Ovary (tissue), 9 donors: ENCODE results near the gene LRCH3. TPM values are rescaled to one million over a fixed set of nuclear protein-coding genes. Genes with fewer than 3 reads are reported as not detected.

Source experiments
- DNase-seq, 5 donors: peaks; one replicate each; pipeline ENCODE4 v3.0.0-alpha.2; 2019 to 2020
- H3K27ac ChIP-seq, 2 donors: fragments of 200-600 bp; one replicate each; pipeline versions ENCODE4 v1.5.1 to v1.8.0; 2019 to 2022
- H3K27me3 ChIP-seq: fragments of 200-600 bp; one replicate; pipeline ENCODE4 v1.8.0; 2022
- H3K36me3 ChIP-seq: fragments of 200-600 bp; sonication (generic); one replicate; pipeline ENCODE4 v1.5.1; 2019
- H3K4me1 ChIP-seq: one replicate; pipeline ENCODE4 v1.8.1; 2013; ENCODE audit warnings: mild to moderate bottlenecking, moderate library complexity; ENCODE audit not compliant: insufficient read depth
- H3K4me3 ChIP-seq: fragments of 200-600 bp; sonication (generic); one replicate; pipeline ENCODE4 v1.5.1; 2017
- H3K9me3 ChIP-seq, 2 donors: fragments of 200-600 bp in 1 of 2; sonication (generic) in 1 of 2; one replicate each; pipeline versions ENCODE4 v1.5.1 to v1.8.1; 2013 to 2019; ENCODE audit warnings: mild to moderate bottlenecking in 1 of 2, moderate library complexity in 1 of 2
- EP300 ChIP-seq: sonication (generic); formaldehyde crosslinking; IDR thresholded peaks from one replicate; pipeline ENCODE4 v1.6.1; 2017; ENCODE audit warnings: antibody characterized with exemption
- POLR2A ChIP-seq: fragments of 450-650 bp; IDR thresholded peaks from one replicate; pipeline ENCODE4 v1.6.1; 2017; ENCODE audit warnings: antibody characterized with exemption, mild to moderate bottlenecking, moderate library complexity
- WGBS, 3 donors: extraction: QIAGEN DNeasy Blood & Tissue Kit in 1 of 3; methylation state at CpG; one replicate each; pipeline versions ENCODE4 v1.1.5 to v1.1.7; 2013 to 2017; 5-methylcytosine and 5-hydroxymethylcytosine counted together
- intact Hi-C, 4 donors: fragments of 100-400 bp; cut with DNase I; formaldehyde crosslinking; loops; one replicate each; pipeline versions ENCODE4 v1.11.0 to v1.15.1; 2022 to 2023
- polyA plus RNA-seq, 2 donors: library from polyadenylated mRNA; stranded (reverse); fragments of 200-250 nt in 1 of 2; fragments of 350-450 nt in 1 of 2; fragmentation: Illumina TruSeq in 1 of 2; extraction: RNeasy Lipid Tissue Mini Kit (QIAGEN cat#74804) in 1 of 2; gene quantifications; one replicate each; pipeline ENCODE4 v1.2.3, GENCODE V29; 2013 to 2014
- total RNA-seq, 7 donors: library from RNA; depleted of rRNA in 2 of 7; stranded (reverse); fragments of >200 nt in 2 of 7; fragmentation: NEBNext Ultra II Directional in 3 of 7; extraction: Animal tissue kit (Norgen Biotek cat#: 25700) in 3 of 7; gene quantifications; one replicate each; pipeline versions ENCODE4 v1.1.0 to v1.2.4, GENCODE V29; 2016 to 2023
- TF ChIP-seq, protein P1 (sequence below), 3 donors: fragments of 450-650 bp in 2 of 3; fragments of 200-600 bp in 1 of 3; IDR thresholded peaks; one replicate each; pipeline versions ENCODE4 v1.5.1 to v1.8.0; 2016 to 2022; ENCODE audit warnings: antibody characterized with exemption in 3 of 3, mild to moderate bottlenecking in 1 of 3
- donor health status: DM: no; HTN: no; CAD: no; lungs with moderate emphysema.
- donor health status: DM: no; HTN: no; CAD: no.
- donor health status: Bipolar disorder and iron deficiency.
- donor health status: DM: yes; HTN: yes; CAD: no.
- donor health status: DM: no; HTN: no; CAD: no.
- donor health status: DM: yes; HTN: yes; CAD: no.

The LRCH3 gene
- total and polyA plus RNA-seq, 9 donors: 20.9 to 192 (median 61.6) TPM

DNA sequence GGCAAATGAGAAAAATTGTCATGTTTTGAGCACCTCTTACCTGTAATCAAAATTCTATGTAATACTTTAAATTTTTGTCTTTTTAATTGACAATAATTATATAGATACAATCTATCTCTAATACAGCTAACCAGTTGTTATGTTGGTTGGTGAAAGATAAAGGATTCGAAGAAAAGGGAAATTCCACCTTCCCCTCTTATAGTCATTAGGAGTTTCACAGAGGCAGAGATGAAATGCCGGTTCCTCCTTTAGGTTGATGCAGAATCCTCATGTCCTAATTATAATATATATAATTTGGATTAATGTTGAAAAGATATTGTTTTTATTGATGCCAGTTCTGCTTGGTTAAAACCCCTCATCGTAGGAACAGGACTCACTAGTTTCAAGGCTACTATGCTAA lies 67.1 kb downstream of the LRCH3 start:
- Histone ChIP-seq H3K4me1 (peaks cover 3% of the 10 kb centered on the region), H3K27ac (no peak overlapping the region), H3K9me3 (no peaks in the 10 kb centered on the region), H3K27me3 (no peaks in the 10 kb centered on the region), H3K4me3 (no peak overlapping the region), H3K36me3 (no peaks in the 10 kb centered on the region)
- intact Hi-C loops: no loop called here
- no peak for DNase-seq
- 89 to 93% (median 93%) methylated on average over 3 of the region's 3 CpGs for WGBS, 3 donors
- no peak for TF ChIP-seq EP300
- TF ChIP-seq POLR2A: no peak
- TF ChIP-seq, protein P1, sequence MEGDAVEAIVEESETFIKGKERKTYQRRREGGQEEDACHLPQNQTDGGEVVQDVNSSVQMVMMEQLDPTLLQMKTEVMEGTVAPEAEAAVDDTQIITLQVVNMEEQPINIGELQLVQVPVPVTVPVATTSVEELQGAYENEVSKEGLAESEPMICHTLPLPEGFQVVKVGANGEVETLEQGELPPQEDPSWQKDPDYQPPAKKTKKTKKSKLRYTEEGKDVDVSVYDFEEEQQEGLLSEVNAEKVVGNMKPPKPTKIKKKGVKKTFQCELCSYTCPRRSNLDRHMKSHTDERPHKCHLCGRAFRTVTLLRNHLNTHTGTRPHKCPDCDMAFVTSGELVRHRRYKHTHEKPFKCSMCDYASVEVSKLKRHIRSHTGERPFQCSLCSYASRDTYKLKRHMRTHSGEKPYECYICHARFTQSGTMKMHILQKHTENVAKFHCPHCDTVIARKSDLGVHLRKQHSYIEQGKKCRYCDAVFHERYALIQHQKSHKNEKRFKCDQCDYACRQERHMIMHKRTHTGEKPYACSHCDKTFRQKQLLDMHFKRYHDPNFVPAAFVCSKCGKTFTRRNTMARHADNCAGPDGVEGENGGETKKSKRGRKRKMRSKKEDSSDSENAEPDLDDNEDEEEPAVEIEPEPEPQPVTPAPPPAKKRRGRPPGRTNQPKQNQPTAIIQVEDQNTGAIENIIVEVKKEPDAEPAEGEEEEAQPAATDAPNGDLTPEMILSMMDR (IDR thresholded peaks at IDR 0.05): no peak

DNA sequence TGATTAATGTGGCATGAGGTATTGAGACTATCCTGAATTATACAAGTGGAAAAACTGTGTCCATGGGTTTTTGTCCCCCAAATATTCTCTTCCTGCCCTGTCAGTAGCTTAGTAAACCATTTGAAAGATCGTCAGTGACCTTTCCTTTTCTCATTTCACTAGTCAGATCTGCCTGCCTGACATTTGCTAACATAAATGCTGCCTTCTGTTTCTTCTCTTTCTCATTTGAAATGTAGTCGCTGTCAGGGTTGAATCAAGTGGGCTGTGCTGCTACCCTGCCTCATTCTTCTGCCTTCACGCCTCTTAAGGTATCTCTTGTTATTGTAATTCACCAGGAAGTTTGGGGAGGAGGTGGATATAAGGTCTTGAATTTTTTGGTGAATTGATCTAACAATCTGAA lies 67.5 kb downstream of the LRCH3 start:
- H3K36me3 ChIP-seq: no peaks in the 10 kb centered on the region
- no peak overlapping the region for H3K27ac ChIP-seq
- no peaks in the 10 kb centered on the region for H3K9me3 ChIP-seq
- no peak for TF ChIP-seq POLR2A
- no peak for TF ChIP-seq EP300
- TF ChIP-seq, protein P1 (IDR thresholded peaks at IDR 0.05): no peak
- DNase-seq: no peak
- H3K27me3 ChIP-seq: no peaks in the 10 kb centered on the region
- intact Hi-C loops: no loop called here
- H3K4me1 ChIP-seq: peaks cover 3% of the 10 kb centered on the region
- 82 to 90% (median 90%) methylated on average over 3 of the region's 3 CpGs for WGBS, 3 donors
- H3K4me3 ChIP-seq: no peak overlapping the region

DNA sequence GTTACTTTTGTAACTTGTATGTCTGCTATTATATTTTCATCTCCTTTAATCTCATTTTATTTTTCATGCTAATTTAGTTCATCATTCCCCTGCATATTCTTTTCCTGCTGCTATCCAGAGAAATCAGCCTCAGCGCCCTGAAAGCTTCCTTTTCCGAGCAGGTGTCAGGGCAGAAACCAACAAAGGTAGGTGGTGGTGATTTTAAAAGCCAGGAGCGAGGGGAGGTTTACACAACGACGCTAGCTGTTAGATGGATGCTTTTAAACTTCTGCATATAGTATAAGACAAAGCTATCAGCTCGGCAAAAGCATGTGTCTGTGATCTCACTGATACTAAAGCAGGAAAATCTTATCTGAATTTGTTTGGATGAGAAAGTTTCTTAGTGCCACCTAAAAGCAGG lies 75.0 kb downstream of the LRCH3 start:
- Histone ChIP-seq H3K36me3 (no peaks in the 10 kb centered on the region), H3K27me3 (no peaks in the 10 kb centered on the region), H3K4me1 (no peaks in the 10 kb centered on the region), H3K27ac (no peak overlapping the region), H3K4me3 (no peak overlapping the region), H3K9me3 (no peaks in the 10 kb centered on the region)
- WGBS, 3 donors: 95 to 96% (median 95%) methylated on average over 6 of the region's 6 CpGs
- TF ChIP-seq POLR2A: no peak
- TF ChIP-seq EP300: no peak
- TF ChIP-seq, protein P1 (IDR thresholded peaks at IDR 0.05): no peak
- intact Hi-C loops: no loop called here
- DNase-seq: no peak

DNA sequence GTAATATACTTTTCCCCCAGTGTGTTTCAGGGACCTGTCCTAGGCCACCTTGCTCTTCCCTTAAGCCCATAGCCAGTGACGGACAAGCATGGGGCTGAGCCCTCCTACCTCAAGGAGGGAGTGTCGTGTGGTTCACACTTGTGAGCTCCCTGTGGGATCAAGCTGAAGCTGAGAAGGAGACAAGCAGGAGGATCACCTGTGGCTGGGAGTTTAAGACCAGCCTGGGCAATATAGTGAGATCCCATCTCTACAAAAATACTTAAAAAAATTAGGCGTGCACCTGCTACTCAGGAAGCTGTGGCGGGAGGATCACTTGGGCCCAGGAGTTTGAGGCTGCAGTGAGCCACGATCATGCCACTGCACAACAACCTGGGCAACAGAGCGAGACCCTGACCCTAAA lies 82.3 kb downstream of the LRCH3 start:
- intact Hi-C loops: no loop called here
- 97 to 98% (median 97%) methylated on average over 6 of the region's 6 CpGs for whole genome bisulfite sequencing, 3 donors
- TF ChIP-seq EP300: no peak
- no peak for TF ChIP-seq POLR2A
- TF ChIP-seq, protein P1 (IDR thresholded peaks at IDR 0.05): no peak
- Histone ChIP-seq H3K27ac (no peak overlapping the region), H3K9me3 (no peaks in the 10 kb centered on the region), H3K4me1 (no peaks in the 10 kb centered on the region), H3K27me3 (no peaks in the 10 kb centered on the region), H3K36me3 (no peaks in the 10 kb centered on the region), H3K4me3 (no peak overlapping the region)
- DNase-seq: no peak

DNA sequence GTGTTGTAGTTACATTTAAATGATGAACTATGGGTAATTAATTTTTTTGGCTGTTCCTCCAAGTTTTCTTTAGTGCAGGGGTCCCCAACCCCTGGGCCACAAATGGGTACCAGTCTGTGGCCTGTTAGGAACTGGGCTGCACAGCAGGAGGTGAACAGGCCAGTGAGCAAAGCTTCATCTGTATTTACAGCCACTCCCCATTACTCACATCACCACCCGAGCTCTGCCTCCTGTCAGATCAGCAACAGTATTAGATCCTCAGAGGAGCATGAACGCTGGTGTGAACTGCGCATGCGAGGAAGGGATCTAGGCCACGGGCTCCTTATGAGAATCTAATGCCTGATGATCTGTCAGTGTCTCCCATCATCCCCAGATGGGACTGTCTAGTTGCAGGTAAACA lies 83.0 kb downstream of the LRCH3 start:
- DNase-seq: no peak
- Histone ChIP-seq H3K4me3 (no peak overlapping the region), H3K36me3 (no peaks in the 10 kb centered on the region), H3K4me1 (no peaks in the 10 kb centered on the region), H3K9me3 (no peaks in the 10 kb centered on the region), H3K27me3 (no peaks in the 10 kb centered on the region), H3K27ac (no peak overlapping the region)
- intact Hi-C loops: no loop called here
- WGBS, 3 donors: 92 to 96% (median 93%) methylated on average over 5 of the region's 5 CpGs
- TF ChIP-seq EP300 (no peak), POLR2A (no peak)
- TF ChIP-seq, protein P1 (IDR thresholded peaks at IDR 0.05): no peak
